K562 (cell line): Measurements from ENCODE around the gene PREB. TPM values are rescaled to one million over a fixed set of nuclear protein-coding genes. Genes with fewer than 3 reads are reported as not detected.

ENCODE experiments used
- NFE2L1 ChIP-seq: fragments of 450-650 bp; IDR thresholded peaks from 2 replicates; pipeline ENCODE4 v1.6.1; 2016; ENCODE audit warnings: missing genetic modification characterization, low read depth, mild to moderate bottlenecking, missing compliant biosample characterization, moderate library complexity, borderline replicate concordance
- POLR2AphosphoS2 ChIP-seq: IDR thresholded peaks from 2 replicates; pipeline ENCODE4 v1.6.1; 2012; ENCODE audit warnings: low read length, improper control_type of control experiment
- PPARD ChIP-seq: fragments of 250-450 bp; sonication (Bioruptor Pico); IDR thresholded peaks from 2 replicates; pipeline ENCODE4 v1.8.0; 2022; ENCODE audit warnings: inconsistent platforms, mild to moderate bottlenecking, moderate library complexity
- SAFB ChIP-seq: fragments of 200-400 bp; formaldehyde crosslinking; IDR thresholded peaks from 2 replicates; pipeline ENCODE4 v1.6.1; 2017; ENCODE audit warnings: low read depth, low read length, borderline replicate concordance
- TCF7 ChIP-seq: sonication (generic); IDR thresholded peaks from 2 replicates; pipeline ENCODE4 v1.6.1; 2016; ENCODE audit warnings: antibody characterized with exemption, borderline replicate concordance
- ZNF274 ChIP-seq: IDR thresholded peaks from 2 replicates; pipeline ENCODE4 v1.6.1; 2011; ENCODE audit warnings: low read depth, mild to moderate bottlenecking, low read length, moderate library complexity, borderline replicate concordance
- polyA plus RNA-seq, 8 experiments: library from polyadenylated mRNA; depleted of rRNA in 4 of 8; stranded (reverse) in 5 of 8; unstranded in 3 of 8; fragments of >200 nt; fragmentation: Nextera tagmentation in 2 of 8; fragmentation: Illumina TruSeq in 1 of 8; extraction: Ambion mirVana in 2 of 8; extraction: Trizol in 1 of 8; gene quantifications; 2 replicates each; pipeline versions ENCODE4 v1.2.1 to v1.2.3, GENCODE V29; 2011 to 2014; ENCODE audit warnings: inconsistent platforms in 1 of 8, missing spikeins in 1 of 8
- total RNA-seq, 7 experiments: library from RNA; depleted of rRNA in 6 of 7; stranded (reverse); fragments of >200 nt in 6 of 7; fragmentation: Illumina TruSeq in 2 of 7; extraction: Trizol in 2 of 7; gene quantifications; 2 replicates each; pipeline versions ENCODE4 v1.2.1 to v1.2.3, GENCODE V29; 2011 to 2021; ENCODE audit warnings: low replicate concordance in 1 of 7
- TF ChIP-seq, protein P1 (sequence below): fragments of 450-650 bp; IDR thresholded peaks from 2 replicates; pipeline ENCODE4 v1.6.1; 2016; ENCODE audit warnings: low read depth
- TF ChIP-seq, protein P2 (sequence below): sonication (generic); formaldehyde crosslinking; IDR thresholded peaks from 2 replicates; pipeline ENCODE4 v1.8.0; 2022; ENCODE audit warnings: missing genetic modification reagents, mild to moderate bottlenecking, moderate library complexity, borderline replicate concordance
- TF ChIP-seq, protein P3 (sequence below), 3 experiments: IDR thresholded peaks in 2 of 3; conservative IDR thresholded peaks in 1 of 3; 2 replicates each; pipeline ENCODE4 v1.5.1; 2011 to 2012; ENCODE audit warnings: low read length in 3 of 3, mild to moderate bottlenecking in 3 of 3, control low read depth in 2 of 3, improper control_type of control experiment in 1 of 3, inconsistent platforms in 1 of 3, low read depth in 1 of 3, mixed read lengths in 1 of 3, moderate library complexity in 1 of 3; ENCODE audit not compliant: insufficient read depth in 2 of 3
- TF ChIP-seq, protein P4 (sequence below): fragments of 250-450 bp; sonication (Bioruptor Pico); IDR thresholded peaks from 2 replicates; pipeline ENCODE4 v1.4.0; 2020; ENCODE audit warnings: mild to moderate bottlenecking, moderate library complexity, borderline replicate concordance
- TF ChIP-seq, protein P5 (sequence below): fragments of 250-450 bp; sonication (Bioruptor Pico); IDR thresholded peaks from 2 replicates; pipeline ENCODE4 v1.6.1; 2021; ENCODE audit warnings: mild to moderate bottlenecking

Gene PREB
- total and polyA plus RNA-seq, 9 of the 15 experiments (the other 6 are each of a cell fraction or from before 2014, with no cell fraction given) = 35.1 to 84.2 (median 67.2) TPM

DNA sequence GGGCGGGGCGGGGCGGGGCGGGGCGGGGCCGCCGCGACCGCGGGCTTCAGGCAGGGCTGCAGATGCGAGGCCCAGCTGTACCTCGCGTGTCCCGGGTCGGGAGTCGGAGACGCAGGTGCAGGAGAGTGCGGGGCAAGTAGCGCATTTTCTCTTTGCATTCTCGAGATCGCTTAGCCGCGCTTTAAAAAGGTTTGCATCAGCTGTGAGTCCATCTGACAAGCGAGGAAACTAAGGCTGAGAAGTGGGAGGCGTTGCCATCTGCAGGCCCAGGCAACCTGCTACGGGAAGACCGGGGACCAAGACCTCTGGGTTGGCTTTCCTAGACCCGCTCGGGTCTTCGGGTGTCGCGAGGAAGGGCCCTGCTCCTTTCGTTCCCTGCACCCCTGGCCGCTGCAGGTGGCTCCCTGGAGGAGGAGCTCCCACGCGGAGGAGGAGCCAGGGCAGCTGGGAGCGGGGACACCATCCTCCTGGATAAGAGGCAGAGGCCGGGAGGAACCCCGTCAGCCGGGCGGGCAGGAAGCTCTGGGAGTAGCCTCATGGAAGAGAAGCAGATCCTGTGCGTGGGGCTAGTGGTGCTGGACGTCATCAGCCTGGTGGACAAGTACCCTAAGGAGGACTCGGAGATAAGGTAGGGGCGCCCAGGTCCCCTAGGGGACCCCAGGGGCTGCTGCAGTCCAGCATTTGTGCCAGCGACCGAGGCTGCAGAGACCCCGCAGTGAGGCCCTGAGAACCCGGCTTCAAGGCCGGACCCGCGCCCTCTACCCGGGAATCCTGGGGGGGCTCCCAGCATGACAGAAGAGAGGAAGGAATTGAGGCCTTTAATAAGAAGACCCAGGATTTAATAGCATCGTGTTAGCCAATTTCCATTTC, 47.5 kb downstream of the PREB start, which contains the start of gene KHK (continued):
- TF ChIP-seq, protein P1, sequence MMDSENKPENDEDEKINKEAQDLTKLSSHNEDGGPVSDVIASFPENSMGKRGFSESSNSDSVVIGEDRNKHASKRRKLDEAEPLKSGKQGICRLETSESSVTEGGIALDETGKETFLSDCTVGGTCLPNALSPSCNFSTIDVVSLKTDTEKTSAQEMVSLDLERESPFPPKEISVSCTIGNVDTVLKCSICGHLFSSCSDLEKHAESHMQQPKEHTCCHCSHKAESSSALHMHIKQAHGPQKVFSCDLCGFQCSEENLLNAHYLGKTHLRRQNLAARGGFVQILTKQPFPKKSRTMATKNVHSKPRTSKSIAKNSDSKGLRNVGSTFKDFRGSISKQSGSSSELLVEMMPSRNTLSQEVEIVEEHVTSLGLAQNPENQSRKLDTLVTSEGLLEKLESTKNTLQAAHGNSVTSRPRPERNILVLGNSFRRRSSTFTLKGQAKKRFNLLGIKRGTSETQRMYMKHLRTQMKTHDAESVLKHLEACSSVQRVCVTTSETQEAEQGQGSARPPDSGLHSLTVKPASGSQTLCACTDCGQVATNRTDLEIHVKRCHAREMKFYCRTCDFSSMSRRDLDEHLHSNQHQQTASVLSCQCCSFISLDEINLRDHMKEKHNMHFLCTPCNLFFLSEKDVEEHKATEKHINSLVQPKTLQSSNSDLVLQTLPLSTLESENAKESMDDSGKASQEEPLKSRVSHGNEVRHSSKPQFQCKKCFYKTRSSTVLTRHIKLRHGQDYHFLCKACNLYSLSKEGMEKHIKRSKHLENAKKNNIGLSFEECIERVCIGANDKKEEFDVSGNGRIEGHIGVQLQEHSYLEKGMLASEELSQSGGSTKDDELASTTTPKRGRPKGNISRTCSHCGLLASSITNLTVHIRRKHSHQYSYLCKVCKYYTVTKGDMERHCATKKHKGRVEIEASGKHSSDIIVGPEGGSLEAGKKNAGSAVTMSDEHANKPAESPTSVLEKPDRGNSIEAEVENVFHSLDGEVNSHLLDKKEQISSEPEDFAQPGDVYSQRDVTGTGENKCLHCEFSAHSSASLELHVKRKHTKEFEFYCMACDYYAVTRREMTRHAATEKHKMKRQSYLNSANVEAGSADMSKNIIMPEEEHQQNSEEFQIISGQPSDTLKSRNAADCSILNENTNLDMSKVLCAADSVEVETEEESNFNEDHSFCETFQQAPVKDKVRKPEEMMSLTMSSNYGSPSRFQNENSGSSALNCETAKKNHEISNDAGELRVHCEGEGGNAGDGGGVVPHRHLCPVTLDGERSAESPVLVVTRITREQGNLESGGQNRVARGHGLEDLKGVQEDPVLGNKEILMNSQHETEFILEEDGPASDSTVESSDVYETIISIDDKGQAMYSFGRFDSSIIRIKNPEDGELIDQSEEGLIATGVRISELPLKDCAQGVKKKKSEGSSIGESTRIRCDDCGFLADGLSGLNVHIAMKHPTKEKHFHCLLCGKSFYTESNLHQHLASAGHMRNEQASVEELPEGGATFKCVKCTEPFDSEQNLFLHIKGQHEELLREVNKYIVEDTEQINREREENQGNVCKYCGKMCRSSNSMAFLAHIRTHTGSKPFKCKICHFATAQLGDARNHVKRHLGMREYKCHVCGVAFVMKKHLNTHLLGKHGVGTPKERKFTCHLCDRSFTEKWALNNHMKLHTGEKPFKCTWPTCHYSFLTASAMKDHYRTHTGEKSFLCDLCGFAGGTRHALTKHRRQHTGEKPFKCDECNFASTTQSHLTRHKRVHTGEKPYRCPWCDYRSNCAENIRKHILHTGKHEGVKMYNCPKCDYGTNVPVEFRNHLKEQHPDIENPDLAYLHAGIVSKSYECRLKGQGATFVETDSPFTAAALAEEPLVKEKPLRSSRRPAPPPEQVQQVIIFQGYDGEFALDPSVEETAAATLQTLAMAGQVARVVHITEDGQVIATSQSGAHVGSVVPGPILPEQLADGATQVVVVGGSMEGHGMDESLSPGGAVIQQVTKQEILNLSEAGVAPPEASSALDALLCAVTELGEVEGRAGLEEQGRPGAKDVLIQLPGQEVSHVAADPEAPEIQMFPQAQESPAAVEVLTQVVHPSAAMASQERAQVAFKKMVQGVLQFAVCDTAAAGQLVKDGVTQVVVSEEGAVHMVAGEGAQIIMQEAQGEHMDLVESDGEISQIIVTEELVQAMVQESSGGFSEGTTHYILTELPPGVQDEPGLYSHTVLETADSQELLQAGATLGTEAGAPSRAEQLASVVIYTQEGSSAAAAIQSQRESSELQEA = no peak
- TF ChIP-seq PPARD (no peak), ZNF274 (no peak), POLR2AphosphoS2 (no peak), SAFB (no peak), TCF7 (no peak), NFE2L1 (tag) (no peak)
- TF ChIP-seq, protein P2, sequence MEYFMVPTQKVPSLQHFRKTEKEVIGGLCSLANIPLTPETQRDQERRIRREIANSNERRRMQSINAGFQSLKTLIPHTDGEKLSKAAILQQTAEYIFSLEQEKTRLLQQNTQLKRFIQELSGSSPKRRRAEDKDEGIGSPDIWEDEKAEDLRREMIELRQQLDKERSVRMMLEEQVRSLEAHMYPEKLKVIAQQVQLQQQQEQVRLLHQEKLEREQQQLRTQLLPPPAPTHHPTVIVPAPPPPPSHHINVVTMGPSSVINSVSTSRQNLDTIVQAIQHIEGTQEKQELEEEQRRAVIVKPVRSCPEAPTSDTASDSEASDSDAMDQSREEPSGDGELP (CRISPR knock-in tag) = peak; percentile 94
- TF ChIP-seq, protein P3, sequence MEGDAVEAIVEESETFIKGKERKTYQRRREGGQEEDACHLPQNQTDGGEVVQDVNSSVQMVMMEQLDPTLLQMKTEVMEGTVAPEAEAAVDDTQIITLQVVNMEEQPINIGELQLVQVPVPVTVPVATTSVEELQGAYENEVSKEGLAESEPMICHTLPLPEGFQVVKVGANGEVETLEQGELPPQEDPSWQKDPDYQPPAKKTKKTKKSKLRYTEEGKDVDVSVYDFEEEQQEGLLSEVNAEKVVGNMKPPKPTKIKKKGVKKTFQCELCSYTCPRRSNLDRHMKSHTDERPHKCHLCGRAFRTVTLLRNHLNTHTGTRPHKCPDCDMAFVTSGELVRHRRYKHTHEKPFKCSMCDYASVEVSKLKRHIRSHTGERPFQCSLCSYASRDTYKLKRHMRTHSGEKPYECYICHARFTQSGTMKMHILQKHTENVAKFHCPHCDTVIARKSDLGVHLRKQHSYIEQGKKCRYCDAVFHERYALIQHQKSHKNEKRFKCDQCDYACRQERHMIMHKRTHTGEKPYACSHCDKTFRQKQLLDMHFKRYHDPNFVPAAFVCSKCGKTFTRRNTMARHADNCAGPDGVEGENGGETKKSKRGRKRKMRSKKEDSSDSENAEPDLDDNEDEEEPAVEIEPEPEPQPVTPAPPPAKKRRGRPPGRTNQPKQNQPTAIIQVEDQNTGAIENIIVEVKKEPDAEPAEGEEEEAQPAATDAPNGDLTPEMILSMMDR (IDR thresholded peaks at IDR 0.05 in 2 of 3, conservative IDR thresholded peaks at IDR 0.05 in 1 of 3; ENCODE audit: insufficient read depth in 2 of 3, low read depth in 1 of 3, low read length in 3 of 3) = 0 out of 6 replicates have a peak, but pooled peaks of 1 of the 3 experiments have one; percentile 1
- TF ChIP-seq, protein P4, sequence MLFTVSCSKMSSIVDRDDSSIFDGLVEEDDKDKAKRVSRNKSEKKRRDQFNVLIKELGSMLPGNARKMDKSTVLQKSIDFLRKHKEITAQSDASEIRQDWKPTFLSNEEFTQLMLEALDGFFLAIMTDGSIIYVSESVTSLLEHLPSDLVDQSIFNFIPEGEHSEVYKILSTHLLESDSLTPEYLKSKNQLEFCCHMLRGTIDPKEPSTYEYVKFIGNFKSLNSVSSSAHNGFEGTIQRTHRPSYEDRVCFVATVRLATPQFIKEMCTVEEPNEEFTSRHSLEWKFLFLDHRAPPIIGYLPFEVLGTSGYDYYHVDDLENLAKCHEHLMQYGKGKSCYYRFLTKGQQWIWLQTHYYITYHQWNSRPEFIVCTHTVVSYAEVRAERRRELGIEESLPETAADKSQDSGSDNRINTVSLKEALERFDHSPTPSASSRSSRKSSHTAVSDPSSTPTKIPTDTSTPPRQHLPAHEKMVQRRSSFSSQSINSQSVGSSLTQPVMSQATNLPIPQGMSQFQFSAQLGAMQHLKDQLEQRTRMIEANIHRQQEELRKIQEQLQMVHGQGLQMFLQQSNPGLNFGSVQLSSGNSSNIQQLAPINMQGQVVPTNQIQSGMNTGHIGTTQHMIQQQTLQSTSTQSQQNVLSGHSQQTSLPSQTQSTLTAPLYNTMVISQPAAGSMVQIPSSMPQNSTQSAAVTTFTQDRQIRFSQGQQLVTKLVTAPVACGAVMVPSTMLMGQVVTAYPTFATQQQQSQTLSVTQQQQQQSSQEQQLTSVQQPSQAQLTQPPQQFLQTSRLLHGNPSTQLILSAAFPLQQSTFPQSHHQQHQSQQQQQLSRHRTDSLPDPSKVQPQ (CRISPR knock-in tag) = no peak
- TF ChIP-seq, protein P5, sequence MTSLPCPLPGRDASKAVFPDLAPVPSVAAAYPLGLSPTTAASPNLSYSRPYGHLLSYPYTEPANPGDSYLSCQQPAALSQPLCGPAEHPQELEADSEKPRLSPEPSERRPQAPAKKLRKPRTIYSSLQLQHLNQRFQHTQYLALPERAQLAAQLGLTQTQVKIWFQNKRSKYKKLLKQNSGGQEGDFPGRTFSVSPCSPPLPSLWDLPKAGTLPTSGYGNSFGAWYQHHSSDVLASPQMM (CRISPR knock-in tag) = no peak
